RWPE1 (cell line): Measurements from ENCODE around the gene GGA2.

ENCODE experiments used
- CTCF ChIA-PET: fragments of 350-600 bp; sonication (Branson Sonifier 250); formaldehyde crosslinking; extraction: SDS; loops from one replicate; lab custom pipeline; 2021; lab: Yijun Ruan, JAX
- POLR2A ChIA-PET: fragments of 400-600 bp; formaldehyde crosslinking; extraction: SDS; loops from one replicate; lab custom pipeline; 2020; ENCODE audit warnings: antibody characterized with exemption; ENCODE audit not compliant: low non-redundant PET; lab: Yijun Ruan, JAX
- DNase-seq: peaks from one replicate; pipeline ENCODE4 v3.0.0; 2012; ENCODE audit warnings: low spot score
- H3K27ac ChIP-seq: fragments of 450-650 bp; 2 replicates; pipeline ENCODE4 v1.5.1; 2017
- TF ChIP-seq, protein P1 (sequence below): fragments of 450-650 bp; conservative IDR thresholded peaks from 2 replicates; pipeline ENCODE4 v1.5.1; 2017; ENCODE audit warnings: low read depth, mild to moderate bottlenecking

The GGA2 gene

DNA sequence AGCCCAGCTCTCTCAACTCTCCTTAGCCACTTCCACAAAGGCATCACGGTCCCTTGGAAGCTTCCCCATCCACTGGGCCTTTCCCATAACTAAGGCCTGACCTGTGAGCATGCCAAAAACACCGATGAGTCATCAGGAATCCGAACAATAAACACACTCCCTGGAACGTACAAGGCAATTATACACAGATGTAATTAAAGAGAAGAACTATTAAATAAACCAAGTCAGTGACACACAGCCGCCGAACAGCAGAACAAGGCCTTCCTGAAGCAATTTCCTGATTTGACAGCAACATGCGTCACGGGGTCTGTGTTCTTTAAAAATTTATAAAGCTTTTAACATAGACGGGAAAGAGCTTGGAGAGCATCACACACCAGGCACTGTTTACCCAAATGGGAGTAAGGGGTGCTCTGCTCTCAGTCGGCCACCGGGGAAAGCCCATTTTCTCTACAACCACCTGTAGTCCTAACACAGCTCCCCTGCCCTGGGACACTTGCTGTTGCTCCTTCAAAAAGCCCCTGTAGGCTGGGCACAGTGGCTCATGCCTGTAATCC is 86.7 kb downstream of the GGA2 start:
- TF ChIP-seq, protein P1, sequence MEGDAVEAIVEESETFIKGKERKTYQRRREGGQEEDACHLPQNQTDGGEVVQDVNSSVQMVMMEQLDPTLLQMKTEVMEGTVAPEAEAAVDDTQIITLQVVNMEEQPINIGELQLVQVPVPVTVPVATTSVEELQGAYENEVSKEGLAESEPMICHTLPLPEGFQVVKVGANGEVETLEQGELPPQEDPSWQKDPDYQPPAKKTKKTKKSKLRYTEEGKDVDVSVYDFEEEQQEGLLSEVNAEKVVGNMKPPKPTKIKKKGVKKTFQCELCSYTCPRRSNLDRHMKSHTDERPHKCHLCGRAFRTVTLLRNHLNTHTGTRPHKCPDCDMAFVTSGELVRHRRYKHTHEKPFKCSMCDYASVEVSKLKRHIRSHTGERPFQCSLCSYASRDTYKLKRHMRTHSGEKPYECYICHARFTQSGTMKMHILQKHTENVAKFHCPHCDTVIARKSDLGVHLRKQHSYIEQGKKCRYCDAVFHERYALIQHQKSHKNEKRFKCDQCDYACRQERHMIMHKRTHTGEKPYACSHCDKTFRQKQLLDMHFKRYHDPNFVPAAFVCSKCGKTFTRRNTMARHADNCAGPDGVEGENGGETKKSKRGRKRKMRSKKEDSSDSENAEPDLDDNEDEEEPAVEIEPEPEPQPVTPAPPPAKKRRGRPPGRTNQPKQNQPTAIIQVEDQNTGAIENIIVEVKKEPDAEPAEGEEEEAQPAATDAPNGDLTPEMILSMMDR: no peak
- ChIA-PET POLR2A (no interaction called here), CTCF (interaction anchor here (0.6 kb wide), 1 partner anchor 9 kb away, joined by 5 read pairs; no protein-coding TSS in a partner anchor)
- peak; percentile 91 for DNase-seq
- H3K27ac ChIP-seq: peak overlapping the region; percentile 100

DNA sequence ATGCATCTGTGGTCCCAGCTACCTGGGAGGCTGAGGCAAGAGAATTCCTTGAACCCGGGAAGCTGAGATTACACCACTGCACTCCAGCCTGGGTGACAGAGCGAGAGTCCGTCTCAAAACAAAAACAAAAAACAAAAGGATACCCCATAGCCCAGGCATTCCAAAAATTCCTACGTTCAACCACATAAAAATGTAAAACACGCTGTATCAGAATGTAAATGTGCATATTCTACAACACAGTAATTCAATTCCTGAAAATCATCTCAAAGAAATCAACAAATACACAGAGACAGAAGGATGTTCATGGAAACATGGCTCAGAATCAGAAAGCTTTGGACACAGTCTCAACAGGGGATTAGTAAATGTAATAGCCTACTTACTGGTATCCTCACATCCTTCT is 90.3 kb downstream of the GGA2 start:
- CTCF ChIA-PET: interaction anchor here (0.7 kb wide), 1 partner anchor 16 kb away, joined by 3 read pairs; no protein-coding TSS in a partner anchor
- no peak for DNase-seq
- POLR2A ChIA-PET: no interaction called here
- H3K27ac ChIP-seq: no peak overlapping the region
- TF ChIP-seq, protein P1: no peak

DNA sequence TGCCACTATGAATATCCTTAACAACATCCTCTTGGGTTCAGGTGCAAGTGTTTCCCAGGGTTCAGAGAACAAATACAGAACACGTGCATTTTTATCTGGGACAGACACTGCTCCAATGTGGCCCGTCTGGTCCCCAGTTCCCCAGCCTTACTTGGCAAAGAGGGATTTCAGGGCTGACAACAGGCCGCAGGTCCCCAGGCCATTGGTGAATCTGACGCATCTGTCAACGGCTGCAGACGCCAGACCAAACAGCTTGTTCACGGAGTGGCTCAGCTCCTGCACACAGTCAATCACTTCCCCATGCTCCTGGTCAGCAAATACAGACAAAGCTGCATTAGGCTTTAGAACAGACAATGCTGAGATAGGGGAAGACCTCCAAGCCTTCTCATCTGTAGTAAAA is 93.5 kb downstream of the GGA2 start:
- no peak for DNase-seq
- CTCF ChIA-PET: no interaction called here
- TF ChIP-seq, protein P1: no peak
- POLR2A ChIA-PET: no interaction called here
- H3K27ac ChIP-seq: no peak overlapping the region

DNA sequence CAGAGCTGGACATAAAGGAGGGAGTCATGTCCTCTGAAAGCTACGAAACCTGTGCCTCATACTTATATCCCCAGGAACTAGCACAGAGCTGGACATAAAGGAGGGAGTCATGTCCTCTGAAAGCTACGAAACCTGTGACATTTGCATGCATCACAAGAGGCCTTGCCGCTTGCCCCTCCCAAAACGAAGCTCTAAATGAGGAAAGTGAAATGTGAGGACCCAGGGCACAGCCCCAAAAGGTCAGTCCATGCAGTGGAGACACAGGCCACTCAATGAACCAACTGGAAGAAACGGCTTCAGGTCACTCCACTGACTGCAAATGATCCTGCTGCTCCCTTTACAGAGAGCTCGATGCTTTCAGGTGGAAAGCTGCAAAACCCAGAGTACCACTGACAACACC is 95.6 kb downstream of the GGA2 start:
- POLR2A ChIA-PET: no interaction called here
- DNase-seq: no peak
- TF ChIP-seq, protein P1: no peak
- CTCF ChIA-PET: interaction anchor here (0.6 kb wide), 2 partner anchors 8 to 102 kb away, joined by 5 to 6 read pairs; no protein-coding TSS in a partner anchor
- no peak overlapping the region for H3K27ac ChIP-seq
